BJ (cell line): ENCODE results near the gene SSC4D. TPM values are rescaled to one million over a fixed set of nuclear protein-coding genes. Genes with fewer than 3 reads are reported as not detected.
A peak's percentile ranks its signal among the peaks of the same experiment; 100 is the strongest.
"Not testable (repeated sequence)": the region's sequence is repeated elsewhere in the genome, so short reads cannot be mapped to it uniquely, and the experiment has no call there.

ENCODE experiments used
- CTCF ChIA-PET: fragments of 350-600 bp; formaldehyde crosslinking; extraction: SDS; loops from one replicate; lab custom pipeline; 2021; ENCODE audit warnings: antibody characterized with exemption, inconsistent platforms; lab: Yijun Ruan, JAX
- POLR2A ChIA-PET: fragments of 300-600 bp; sonication (Branson Sonifier 250); formaldehyde crosslinking; extraction: SDS; loops from one replicate; lab custom pipeline; 2021; ENCODE audit warnings: antibody characterized with exemption; lab: Charles Lee
- DNase-seq: peaks from one replicate; pipeline ENCODE4 v3.0.0-alpha.2; 2011; ENCODE audit warnings: low read depth
- H3K27me3 ChIP-seq: 2 replicates; pipeline ENCODE4 v1.6.0; 2011; ENCODE audit warnings: low read length; ENCODE audit not compliant: control insufficient read depth, insufficient read depth
- H3K36me3 ChIP-seq: 2 replicates; pipeline ENCODE4 v1.5.1; 2011; ENCODE audit warnings: low read length; ENCODE audit not compliant: control insufficient read depth, insufficient read depth
- H3K4me3 ChIP-seq: 2 replicates; pipeline ENCODE4 v1.5.1; 2011; ENCODE audit warnings: low read depth, mild to moderate bottlenecking, control low read depth, low read length
- polyA plus RNA-seq: library from polyadenylated mRNA; depleted of rRNA; stranded (reverse); fragments of >200 nt; gene quantifications from 2 replicates; pipeline ENCODE4 v1.2.3, GENCODE V29; 2011
- TF ChIP-seq, protein P1 (sequence below): IDR thresholded peaks from 2 replicates; pipeline ENCODE4 v1.5.1; 2011; ENCODE audit warnings: low read depth, mild to moderate bottlenecking, control low read depth, inconsistent platforms, low read length, moderate library complexity; ENCODE audit not compliant: insufficient read depth

The SSC4D gene
- polyA plus RNA-seq, 1 experiment: 0.92 TPM

DNA sequence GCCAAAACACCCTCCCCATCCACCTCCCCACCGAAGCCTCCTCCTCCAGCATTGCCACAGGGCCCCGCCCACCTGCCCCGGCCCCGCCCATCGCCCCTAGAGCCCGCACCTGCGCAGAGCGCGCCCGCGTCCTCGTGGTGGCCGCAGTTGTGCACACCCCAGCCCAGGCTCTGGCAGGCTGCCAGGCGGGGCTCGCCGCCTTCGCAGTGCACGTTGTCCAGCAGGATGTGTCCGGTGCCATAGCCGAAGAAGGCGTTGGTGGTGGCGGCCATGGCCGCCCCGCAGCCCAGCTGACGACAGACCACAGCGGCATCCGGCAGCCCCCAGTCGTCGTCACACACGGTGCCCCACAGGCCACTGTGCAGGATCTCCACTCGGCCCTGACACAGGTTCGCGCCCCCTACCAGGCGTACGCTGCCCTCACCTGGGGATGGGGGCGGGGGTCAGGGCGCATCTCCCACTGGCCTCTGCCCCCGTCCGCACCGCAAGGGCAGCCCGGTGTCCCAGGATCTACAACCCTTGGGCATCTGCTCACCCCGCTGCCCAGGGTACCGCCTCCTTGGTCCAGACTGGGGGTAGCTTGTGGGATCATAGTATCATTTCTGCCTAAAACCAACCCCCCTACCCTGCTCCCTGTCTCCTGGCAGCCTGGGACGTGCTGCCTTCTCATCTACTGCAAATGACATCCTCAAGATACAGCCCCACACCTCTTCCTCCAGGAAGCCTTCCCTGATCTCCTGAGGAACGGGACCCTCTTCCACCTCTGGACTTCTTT lies 11.9 kb downstream of the SSC4D start:
- CTCF ChIA-PET: interaction anchor here (1.2 kb wide), 1 partner anchor 9 kb away, joined by 6 read pairs; no protein-coding TSS in a partner anchor
- Histone ChIP-seq H3K27me3 (no peaks in the 10 kb centered on the region), H3K4me3 (peak overlapping the region; percentile 53), H3K36me3 (no peaks in the 10 kb centered on the region)
- POLR2A ChIA-PET: no interaction called here
- TF ChIP-seq, protein P1, sequence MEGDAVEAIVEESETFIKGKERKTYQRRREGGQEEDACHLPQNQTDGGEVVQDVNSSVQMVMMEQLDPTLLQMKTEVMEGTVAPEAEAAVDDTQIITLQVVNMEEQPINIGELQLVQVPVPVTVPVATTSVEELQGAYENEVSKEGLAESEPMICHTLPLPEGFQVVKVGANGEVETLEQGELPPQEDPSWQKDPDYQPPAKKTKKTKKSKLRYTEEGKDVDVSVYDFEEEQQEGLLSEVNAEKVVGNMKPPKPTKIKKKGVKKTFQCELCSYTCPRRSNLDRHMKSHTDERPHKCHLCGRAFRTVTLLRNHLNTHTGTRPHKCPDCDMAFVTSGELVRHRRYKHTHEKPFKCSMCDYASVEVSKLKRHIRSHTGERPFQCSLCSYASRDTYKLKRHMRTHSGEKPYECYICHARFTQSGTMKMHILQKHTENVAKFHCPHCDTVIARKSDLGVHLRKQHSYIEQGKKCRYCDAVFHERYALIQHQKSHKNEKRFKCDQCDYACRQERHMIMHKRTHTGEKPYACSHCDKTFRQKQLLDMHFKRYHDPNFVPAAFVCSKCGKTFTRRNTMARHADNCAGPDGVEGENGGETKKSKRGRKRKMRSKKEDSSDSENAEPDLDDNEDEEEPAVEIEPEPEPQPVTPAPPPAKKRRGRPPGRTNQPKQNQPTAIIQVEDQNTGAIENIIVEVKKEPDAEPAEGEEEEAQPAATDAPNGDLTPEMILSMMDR: no peak
- DNase-seq: no peak

DNA sequence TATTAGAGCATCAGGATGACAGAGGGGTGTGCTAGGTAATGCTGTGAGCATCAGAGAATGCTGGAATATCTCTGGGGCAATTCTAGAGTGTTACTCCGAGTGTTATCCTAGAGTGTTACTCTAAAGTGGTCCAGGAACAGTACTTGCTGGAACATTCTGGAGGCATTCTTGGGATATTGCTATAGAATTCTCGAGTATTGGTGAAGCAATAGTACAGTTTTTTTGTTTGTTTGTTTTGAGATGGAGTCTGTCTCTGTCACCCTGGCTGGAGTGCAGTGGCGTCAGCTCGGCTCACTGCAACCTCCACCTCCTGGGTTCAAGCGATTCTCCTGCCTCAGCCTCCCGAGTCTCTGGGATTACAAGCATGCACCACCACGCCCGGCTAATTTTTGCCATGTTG lies 12.6 kb downstream of the SSC4D start:
- no peak for DNase-seq
- Histone ChIP-seq H3K27me3 (no peaks in the 10 kb centered on the region), H3K4me3 (no peak overlapping the region), H3K36me3 (no peaks in the 10 kb centered on the region)
- ChIA-PET CTCF (interaction anchor here (1.2 kb wide), 2 partner anchors 10 to 78 kb away, joined by 3 to 6 read pairs; no protein-coding TSS in a partner anchor), POLR2A (no interaction called here)
- TF ChIP-seq, protein P1: no peak

DNA sequence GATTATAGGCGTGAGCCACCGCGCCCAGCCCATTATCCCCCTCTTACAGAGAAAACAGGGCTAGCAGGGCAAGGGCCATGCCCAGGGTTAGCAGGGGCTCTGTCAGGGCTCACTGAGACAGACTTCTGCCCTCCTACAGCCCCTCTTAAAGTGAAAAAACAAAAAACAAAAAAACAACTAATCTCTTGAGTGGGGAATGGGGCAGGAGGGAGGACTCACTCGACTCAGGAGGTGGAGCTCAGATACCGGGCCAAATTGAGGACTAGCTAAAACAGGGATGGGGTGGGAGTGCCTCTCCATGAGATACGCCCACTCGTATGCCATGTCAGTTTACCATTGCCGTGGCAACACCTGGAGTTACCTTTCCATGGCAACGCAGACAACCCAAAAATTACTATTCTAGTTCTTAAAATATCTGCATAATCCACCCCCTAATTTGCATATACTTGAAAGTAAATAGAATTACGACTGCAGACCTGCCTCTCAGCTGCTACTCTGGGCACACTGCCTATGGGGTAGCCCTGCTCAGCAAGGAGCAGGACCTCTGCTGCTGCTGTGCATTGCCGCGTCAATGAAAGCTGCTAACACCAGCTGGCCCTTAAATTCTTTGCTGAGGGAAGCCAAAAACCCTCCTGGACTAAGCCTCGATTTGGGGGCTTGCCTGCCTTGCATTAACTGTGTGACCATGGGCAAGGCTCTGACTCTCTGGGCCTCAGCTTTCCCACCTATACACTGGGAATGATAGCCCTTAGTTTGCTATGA lies 13.4 kb downstream of the SSC4D start:
- ChIA-PET CTCF (interaction anchor here (1.2 to 2.0 kb wide), 2 partner anchors 8 to 78 kb away, joined by 3 to 9 read pairs; no protein-coding TSS in a partner anchor), POLR2A (no interaction called here)
- no peak for DNase-seq

DNA sequence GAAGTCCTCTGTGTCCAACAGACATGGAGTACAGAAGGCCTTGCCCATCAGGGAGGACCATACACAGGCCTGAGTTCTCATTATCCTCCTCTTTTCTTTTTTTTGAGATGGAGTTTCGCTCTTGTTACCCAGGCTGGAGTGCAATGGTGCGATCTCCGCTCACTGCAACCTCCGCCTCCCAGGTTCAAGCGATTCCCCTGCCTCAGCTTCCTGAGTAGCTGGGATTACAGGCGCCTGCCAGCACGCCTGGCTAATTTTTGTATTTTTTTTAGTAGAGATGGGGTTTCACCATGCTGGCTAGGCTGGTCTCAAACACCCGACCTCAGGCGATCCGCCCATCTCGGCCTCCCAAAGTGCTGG lies 13.9 kb downstream of the SSC4D start:
- CTCF ChIA-PET: interaction anchor here (1.2 to 2.0 kb wide), 2 partner anchors 8 to 77 kb away, joined by 3 to 9 read pairs; no protein-coding TSS in a partner anchor
- H3K27me3 ChIP-seq, DNase-seq, POLR2A ChIA-PET, H3K36me3 ChIP-seq, H3K4me3 ChIP-seq: not testable (repeated sequence)

More for the DNA sequence above, 13.4 kb downstream of the SSC4D start:
- no peaks in the 10 kb centered on the region for H3K36me3 ChIP-seq
- TF ChIP-seq, protein P1: no peak
- H3K4me3 ChIP-seq: no peak overlapping the region
- H3K27me3 ChIP-seq: no peaks in the 10 kb centered on the region

DNA sequence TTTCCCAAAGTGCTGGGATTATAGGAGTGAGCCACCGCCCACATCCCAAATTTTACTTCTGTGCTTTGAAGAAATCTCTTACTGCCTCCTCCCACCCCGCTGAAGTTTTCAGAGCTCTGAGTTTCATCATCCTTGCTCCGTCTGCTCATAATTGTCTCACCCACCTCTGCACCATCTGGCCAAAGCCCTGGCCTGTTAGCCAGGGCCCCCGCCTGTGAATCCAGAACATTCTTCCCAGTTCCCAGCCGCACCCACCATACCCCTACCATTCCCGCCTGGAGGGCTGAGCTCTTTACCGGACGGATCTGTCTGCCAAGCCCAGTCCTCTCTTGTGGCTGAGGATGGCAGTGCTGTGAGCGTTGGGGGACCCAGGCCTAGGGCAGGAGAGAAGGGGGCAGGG lies 14.5 kb downstream of the SSC4D start:
- no peak overlapping the region for H3K4me3 ChIP-seq
- no peak for DNase-seq
- H3K36me3 ChIP-seq: no peaks in the 10 kb centered on the region
- CTCF ChIA-PET: interaction anchor here (2.0 kb wide), 1 partner anchor 9 kb away, joined by 9 read pairs; no protein-coding TSS in a partner anchor
- POLR2A ChIA-PET: no interaction called here
- TF ChIP-seq, protein P1: no peak
- no peaks in the 10 kb centered on the region for H3K27me3 ChIP-seq
